GM21786 (cell line): Measurements from ENCODE around the gene PBX3.

Experiments
- ATAC-seq: cut with Tn5 transposase; IDR thresholded peaks from one replicate; pipeline ENCODE4 v1.9.1; 2021; ENCODE audit not compliant: unreplicated experiment

Gene PBX3

GRCh38 chr9:125747053-125747764 lies at the start of gene PBX3:
Gene PBX3 (plus strand): TSS chr9:125747373.
- ATAC-seq: peak; percentile 7

- ATAC-seq: no peak
Measured at GRCh38 chr9:125699870-125700269, 47.3 kb upstream of the PBX3 start.

- ATAC-seq: peak; percentile 86
Measured at GRCh38 chr9:125700791-125701190, 46.4 kb upstream of the PBX3 start.

GRCh38 chr9:125701351-125701750 lies 45.8 kb upstream of the PBX3 start:
- no peak for ATAC-seq

- ATAC-seq: no peak
Measured at GRCh38 chr9:125703662-125704061, 43.5 kb upstream of the PBX3 start.

GRCh38 chr9:125705893-125706292 lies 41.3 kb upstream of the PBX3 start:
- no peak for ATAC-seq

- peak; percentile 94 for ATAC-seq
Measured at GRCh38 chr9:125706651-125707471, 40.3 kb upstream of the PBX3 start, which contains the start of gene MAPKAP1. Gene MAPKAP1 (minus strand): TSS chr9:125707208. CDS start chr9:125672574, 34,634 bp downstream.

GRCh38 chr9:125707472-125707804 lies 39.7 kb upstream of the PBX3 start:
- no peak for ATAC-seq

- no peak for ATAC-seq
Measured at GRCh38 chr9:125726456-125727132, 20.6 kb upstream of the PBX3 start.

- no peak for ATAC-seq
Measured at GRCh38 chr9:125730168-125730567, 17.0 kb upstream of the PBX3 start.

- ATAC-seq: no peak
Measured at GRCh38 chr9:125732562-125732961, 14.6 kb upstream of the PBX3 start.

GRCh38 chr9:125739436-125739835 lies 7.7 kb upstream of the PBX3 start:
- no peak for ATAC-seq

GRCh38 chr9:125742657-125743056 lies 4.5 kb upstream of the PBX3 start:
- no peak for ATAC-seq

GRCh38 chr9:125743682-125744428 lies 3.3 kb upstream of the PBX3 start:
- ATAC-seq: no peak

GRCh38 chr9:125744616-125745015 lies 2.6 kb upstream of the PBX3 start:
- ATAC-seq: no peak

GRCh38 chr9:125745018-125745417 lies 2.2 kb upstream of the PBX3 start:
- no peak for ATAC-seq

GRCh38 chr9:125745682-125746016 lies 1.5 kb upstream of the PBX3 start:
- ATAC-seq: no peak

GRCh38 chr9:125746017-125746773 lies 978 bp upstream of the PBX3 start:
- ATAC-seq: peak; percentile 69

- no peak for ATAC-seq
Measured at GRCh38 chr9:125746774-125747052, 460 bp upstream of the PBX3 start.

GRCh38 chr9:125747765-125748445 lies 732 bp downstream of the PBX3 start:
- ATAC-seq: no peak
